ENCODE results near the gene PDP2.
"Not testable (repeated sequence)": the region's sequence is repeated elsewhere in the genome, so short reads cannot be mapped to it uniquely, and the experiment has no call there.

The PDP2 gene

DNA sequence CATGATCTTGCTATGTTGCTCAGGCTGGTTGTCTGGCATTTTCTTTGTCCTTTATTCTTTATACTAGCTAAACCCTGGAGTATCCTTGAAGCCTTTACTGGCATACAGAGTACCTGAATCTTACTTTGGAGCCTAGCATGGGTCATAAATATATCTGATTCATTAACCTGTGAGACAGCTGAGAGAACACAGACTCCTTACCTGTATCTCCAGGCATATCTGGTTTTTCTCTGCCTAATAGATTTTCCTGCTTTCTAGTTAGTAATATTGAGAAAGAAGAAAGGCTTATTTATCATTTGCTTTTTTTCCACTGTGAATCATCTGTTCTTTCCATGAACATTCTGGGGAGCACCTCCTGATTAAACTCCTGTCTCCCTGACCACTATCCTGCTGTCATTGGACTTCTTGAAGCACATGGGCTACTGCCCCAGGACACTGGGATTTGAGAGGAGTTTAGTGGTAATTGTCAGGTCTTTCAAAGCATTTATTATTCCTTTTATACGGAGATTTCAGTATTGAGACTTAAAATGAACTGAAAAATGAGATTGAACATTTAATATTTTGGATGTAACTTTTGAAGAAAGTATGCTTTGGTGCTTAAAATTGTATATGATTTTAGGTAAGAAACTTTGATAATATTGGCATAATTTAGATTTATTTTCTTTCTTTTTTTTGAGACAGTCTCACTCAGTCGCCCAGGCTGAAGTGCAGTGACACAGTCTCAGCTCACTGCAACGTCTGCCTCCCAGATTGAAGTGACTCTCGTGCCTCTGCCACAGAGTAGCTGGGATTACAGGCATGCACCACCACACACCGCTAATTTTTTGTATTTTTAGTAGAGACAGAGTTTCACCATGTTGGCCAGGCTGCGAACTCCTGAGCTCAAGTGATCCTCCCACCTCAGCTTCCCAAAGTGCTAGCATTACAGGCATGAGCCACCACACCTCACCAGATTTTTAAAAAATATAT lies 8.6 kb downstream of the PDP2 start:
- no peak for DNase-seq

DNA sequence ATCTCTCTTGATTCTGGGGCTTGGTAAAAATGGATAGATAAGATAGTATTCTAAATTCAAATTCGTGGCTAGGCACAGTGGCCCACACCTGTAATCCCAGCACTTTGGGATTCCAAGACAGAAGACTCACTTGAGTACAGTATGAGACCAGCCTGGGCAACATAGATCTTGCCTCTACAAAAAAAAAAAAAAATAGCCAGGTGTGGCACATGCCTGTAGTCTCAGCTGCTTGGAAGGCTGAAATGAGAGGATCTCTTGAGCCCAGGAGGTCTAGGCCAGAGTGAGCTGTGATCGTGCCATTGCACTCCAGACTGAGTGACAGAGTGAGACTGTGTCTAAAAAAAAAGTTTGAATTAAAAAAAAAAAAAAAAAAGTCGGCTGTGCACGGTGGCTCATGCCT lies 9.3 kb downstream of the PDP2 start:
- no peak for DNase-seq

DNA sequence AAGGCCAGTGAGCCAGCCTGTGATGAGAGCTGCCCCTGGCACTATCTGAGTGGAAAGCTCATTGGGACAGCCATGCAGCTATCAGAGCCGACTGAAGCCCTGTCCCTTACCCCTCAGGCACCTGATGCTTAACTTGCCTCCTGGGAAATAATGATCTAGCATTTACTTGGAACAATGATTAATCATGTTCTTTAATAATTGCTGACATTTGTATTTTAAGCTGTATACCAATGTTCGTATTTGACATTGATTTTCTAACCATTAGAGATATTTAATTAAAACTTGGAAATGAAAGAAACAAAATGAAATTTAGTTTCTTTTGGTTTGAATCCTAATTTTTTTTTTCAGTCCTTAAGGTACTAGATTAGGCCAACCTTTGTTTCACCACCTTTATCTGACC lies 10.5 kb downstream of the PDP2 start:
- no peak for DNase-seq

DNA sequence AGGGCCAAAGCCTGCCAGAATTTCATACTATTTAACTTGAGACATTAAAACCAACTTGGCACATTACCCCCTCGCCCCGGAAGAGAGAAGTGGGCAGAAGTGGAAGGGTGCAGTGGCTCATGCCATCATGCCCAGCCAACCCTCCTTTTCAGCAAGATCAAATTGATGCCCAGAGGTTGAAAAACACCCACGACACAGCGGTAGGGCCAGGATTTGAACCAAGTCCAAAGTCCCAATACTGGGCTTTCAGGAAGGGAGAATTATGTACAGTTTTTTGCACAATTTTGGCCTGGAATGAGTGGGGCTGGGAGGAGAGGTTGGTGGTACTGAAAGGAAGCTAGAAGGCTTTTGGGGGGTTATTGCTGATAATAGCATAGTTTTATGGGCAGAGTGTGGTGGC lies 11.0 kb downstream of the PDP2 start:
- no peak for DNase-seq

DNA sequence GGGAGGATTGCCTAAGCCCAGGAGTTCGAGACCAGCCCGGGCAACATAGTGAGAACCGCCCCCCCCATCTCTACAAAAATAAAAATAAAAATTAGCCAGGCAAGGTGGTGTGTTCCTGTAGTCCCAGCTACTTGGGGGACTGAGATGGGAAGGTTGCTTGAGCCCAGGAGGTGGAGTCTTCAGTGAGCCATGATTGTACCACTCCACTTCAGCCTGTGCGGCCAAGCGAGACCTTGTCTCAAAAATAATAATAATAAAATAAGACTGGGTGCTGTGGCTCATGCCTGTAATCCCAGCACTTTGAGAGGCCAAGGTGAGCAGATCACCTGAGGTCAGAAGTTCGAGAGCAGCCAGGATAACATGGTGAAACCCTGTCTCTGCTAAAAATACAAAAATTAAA lies 11.5 kb downstream of the PDP2 start:
- DNase-seq = no peak

DNA sequence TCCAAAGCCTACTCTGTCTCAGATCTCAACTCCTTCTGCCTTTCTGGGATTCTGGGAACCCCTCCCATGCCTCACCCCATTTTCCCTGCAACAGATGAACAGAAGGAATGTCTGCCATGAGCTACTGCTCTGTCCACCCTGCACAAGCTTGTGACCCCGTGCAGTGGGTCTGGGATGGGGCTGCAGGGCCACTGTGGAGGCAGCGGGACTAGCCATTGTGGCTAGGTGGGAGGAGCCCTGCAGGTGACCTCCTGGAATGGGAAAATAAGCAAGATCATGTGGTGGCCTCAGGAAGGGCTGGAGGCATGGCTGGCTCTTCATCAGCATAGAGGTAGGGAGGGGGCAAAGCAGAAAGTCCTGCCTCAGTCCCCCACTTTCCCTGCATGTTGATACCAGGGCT lies 13.7 kb downstream of the PDP2 start:
- no peak for DNase-seq

DNA sequence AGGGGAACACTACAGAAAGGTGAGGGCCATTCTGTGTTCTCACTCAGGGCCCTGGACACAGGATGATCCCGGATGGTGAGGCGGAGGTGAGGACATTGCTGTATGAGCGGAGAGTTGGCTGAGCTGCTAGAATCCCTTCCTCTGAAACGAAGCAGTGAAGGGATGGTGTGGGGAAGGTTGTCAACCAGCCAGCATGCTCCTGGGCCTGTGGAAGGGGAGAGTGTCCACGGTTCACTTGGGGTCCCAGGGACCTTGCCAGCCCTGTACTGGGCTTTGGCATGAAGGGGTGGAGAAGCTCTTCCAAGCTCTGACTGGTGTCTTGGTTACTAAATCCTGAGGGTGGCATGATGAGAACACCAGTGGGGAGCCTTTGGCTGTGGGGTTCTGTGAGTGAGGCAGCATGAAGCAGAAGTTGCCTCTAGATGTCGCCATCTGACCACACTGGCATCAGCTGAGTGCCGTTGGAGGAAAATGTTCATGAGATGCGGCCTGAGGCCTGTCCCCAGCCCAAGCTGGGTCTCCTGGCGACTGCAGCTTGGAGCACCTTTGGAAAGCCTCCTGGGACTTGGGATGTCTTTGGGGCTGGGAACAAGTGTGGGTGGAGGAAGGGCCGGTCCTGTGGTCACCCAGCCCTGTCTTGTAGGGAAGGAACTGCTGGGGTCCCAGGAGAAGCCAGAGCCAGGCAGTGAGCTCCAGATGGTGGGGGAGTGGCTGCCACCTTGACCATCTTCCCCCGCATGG lies 14.8 kb downstream of the PDP2 start:
- peak; percentile 68 for DNase-seq

DNA sequence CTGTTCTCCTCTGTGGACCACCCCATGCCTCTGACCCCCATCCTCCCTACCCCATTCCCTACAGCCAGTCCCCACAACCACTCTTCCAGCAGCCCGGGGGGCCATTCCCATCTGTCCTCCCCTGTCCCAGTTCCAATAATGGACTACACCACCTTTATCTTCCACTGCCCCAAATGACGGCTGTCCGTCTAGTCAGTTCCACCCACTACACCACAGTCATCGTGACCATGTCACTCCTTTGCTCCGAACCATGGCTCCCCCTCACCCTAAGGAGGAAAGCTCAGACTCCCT lies 15.3 kb downstream of the PDP2 start:
- no peak for DNase-seq

DNA sequence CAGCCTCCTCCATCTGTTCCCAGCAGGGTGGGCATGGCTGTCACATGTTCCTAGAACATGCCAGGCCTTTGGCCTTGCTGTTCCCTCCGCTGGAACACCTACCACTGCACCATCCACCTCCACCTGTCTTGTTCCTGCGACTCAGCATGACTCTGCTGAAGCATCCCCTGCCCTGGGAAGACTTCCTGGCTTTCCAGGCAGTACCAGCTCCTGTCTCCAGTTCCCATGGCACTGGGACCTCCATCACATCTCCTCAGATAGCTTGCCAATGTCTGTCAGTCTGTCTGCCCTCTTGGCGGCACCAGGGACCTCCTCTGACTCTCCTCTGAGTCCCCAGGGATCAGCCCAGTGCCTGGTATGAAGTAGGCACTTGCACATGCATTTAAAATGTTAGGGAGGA lies 15.7 kb downstream of the PDP2 start:
- no peak for DNase-seq

DNA sequence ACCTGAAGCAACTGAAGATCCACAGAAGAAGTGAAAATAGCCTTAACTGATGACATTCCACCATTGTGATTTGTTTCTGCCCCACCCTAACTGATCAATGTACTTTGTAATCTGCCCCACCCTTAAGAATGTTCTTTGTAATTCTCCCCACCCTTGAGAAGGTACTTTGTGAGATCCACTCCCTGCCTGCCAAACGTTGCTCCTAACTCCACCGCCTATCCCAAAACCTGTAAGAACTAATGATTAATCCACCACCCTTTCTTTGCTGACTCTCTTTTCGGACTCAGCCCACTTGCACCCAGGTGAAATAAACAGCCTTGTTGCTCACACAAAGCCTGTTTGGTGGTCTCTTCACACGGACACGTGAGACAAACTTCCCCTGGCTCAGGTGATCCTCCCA lies 16.4 kb downstream of the PDP2 start:
- not testable (repeated sequence) for DNase-seq

DNA sequence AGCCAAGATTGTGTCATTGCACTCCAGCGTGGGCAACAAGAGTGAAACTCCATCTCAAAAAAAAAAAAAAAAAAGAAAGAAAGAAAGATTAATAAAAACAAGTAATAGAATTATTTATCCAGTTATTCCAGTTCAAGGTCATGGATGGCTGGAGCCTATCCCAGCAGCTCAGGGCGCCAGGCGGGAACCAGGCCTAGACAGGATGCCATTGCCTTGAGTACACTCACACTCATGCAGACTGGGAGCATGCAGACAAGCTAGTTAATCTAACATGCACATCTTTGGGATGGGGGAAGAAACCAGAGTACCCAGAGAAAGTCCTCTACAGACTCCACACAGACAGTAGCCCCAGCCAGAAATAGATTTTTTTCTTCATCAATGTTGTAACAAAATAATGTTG lies 17.9 kb downstream of the PDP2 start:
- no peak for DNase-seq

DNA sequence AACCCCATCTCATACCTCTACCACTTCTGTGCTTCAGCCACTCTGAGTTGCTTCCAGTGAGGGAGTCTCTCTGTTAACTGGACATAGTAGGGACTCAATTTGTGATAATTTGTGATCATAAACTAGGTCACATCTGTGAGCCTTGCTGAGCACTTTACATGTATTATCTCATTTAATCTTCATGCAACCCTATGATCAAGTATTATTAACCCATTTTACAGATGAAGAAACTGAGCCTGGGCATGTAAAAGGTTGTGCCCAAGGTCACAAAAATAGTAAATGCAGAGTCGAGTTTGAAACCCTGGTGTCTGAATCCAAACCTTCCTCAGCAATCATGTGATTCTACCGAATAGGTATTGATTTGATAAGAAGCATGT lies 18.6 kb downstream of the PDP2 start:
- no peak for DNase-seq

DNA sequence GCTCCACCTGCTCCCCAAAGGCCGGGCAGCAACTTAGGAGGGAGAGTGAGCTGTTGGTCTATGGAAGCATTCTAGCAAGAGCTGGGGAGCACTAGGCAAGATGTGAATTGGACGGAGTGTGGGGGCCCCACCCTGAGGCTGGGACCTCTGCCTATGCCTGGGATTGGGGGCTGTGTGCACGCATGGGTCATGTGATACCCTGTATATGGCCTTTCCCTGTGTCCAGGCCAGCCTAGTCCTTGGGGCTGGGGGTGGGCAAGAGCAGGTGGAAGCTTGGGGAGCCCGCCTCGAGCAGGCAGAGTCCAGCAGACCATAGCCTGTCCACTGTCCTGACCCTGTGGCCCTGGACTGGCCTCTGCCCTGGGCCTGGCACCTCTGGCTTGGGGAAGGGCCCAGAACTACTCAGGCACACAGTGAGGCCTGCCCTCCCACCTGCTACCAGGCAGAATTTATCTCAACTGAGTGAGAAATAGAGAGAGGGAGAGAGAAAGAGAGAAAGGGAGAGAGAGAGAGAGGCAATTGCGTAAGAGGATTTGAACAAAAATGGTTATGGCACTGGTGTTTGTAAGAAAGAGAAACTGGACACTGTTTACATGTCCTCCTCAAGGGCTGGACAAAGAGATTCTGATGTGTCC lies 19.1 kb downstream of the PDP2 start:
- no peak for DNase-seq

DNA sequence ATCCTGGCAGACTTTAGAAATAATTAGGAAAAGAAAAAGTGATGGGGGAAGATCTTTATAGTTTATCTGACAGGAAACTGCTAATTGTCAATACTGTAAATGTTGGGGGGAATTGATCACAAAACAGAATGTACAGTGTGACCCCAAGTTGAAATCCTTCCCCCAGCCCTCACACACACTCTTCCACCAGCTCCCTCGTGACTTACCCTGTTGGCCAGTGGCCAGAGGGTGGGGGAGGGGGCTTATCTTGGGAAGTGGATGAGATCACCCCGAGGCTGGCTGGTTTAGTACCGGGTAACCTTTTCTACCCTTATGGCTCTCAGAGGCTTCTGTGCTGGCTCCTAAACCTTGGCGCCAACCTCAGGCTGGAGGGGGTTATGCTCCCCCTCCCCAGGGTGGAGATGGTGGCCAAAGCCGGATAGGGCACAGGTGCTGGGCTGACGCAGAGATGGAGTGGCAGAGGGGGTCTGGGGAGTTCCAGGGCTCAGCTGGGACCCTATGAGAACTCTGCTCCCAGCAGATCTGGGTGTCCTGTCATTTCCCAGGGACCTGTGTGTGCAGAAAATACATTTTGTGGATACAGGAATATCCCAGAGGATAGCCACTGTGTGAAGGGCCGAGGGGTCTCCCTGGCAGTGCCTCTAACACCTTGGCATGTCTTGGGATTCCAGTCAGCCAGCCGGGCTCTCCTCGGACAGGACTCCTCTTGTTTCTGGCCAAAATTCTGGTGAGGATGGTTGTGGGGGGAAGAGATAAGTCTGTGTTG lies 19.8 kb downstream of the PDP2 start:
- DNase-seq = no peak

DNA sequence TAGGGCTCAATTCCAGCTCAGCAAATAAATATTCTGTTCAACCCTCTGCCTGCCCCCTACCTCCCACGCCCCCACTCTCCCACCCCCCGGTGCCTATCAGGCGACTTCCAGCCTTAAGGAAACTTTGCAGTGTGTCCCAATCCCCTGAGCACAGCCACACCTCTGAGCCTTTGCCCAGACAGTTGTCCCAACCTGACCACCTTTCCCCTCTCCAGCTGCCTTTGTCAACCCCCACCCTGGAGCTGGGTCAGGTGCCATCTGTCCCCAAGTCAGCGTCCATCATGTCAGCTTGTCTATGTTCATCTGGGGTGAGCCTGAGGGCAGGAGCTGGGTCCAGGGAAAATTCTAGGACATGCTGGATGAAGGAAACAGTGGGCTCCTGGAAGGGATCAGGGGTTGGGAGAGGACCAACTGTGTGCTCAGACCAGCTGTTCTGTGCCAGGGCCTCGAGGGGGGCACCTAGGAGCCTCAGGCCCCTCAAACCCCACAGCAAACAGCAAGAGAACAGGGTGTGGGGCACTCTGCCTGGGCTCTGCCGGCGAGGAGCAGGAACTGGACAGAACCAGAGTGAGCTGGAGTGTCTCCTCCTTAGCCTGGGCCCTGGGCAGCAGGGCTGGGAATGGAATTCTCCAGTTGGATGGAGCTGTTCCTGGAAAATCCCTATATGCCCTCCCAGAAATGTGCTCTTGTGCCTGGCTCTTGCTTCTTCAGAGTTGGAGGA lies 20.6 kb downstream of the PDP2 start:
- DNase-seq = no peak

DNA sequence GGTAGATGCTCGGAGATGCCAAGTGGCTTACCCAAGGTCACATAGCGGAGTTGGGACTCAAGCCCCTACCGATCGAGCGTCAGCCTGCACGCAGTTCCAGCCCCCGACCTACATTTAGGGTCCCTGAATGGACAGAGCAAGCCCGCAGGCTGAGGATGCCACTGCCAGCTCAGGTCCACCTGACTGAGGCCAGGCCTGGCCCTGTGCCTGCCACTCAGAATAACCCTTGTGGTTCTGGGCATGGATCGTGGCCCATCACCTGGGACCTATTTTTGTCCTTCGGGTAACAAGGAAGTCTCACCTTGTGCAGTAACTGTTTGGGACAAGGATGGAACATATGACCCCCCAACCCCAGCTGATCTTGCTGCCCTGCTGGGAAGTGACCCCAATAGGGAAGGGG lies 21.3 kb downstream of the PDP2 start:
- no peak for DNase-seq

DNA sequence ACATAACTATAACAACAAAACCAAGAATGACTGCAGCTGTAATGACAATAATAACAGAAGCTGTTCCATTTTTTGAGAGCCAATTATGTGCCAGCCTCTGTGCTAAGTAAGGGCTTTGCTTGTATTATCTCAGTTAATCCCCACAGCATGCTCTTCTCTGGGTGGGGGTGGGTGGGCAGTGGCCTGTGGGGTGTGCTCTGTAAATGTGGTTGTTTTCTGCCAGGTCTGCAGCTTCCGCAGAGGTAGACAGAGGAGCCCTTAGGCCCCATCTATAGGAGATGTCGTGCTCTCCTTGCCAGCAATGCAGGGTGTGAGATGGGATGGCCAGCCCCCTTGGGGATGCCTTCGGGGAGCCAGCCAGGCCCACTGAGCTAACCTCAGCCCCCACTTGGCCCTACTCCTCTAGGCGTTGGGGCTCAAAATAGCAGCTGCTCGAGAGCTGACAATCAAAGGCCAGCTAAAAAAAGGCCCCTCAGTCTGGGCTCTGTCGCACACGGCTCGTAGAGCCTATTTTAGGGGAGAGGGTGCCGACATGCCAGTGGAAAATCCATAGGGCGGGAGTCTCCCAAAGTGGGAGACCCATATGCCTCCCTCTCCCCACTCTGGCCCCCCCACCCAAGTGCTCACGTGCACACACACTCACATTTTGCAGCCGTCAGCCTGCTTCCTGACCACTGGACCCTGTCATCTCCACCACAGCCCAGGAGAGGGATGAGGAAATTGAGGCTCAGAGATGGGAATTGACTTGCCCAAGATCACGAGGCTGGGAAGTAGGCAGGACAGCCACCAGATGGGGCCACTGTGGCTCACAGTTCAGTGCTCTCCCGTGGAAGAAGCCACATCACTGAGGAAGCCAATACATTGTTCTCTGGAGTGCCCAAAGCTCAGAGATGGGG lies 22.6 kb downstream of the PDP2 start:
- DNase-seq = no peak

DNA sequence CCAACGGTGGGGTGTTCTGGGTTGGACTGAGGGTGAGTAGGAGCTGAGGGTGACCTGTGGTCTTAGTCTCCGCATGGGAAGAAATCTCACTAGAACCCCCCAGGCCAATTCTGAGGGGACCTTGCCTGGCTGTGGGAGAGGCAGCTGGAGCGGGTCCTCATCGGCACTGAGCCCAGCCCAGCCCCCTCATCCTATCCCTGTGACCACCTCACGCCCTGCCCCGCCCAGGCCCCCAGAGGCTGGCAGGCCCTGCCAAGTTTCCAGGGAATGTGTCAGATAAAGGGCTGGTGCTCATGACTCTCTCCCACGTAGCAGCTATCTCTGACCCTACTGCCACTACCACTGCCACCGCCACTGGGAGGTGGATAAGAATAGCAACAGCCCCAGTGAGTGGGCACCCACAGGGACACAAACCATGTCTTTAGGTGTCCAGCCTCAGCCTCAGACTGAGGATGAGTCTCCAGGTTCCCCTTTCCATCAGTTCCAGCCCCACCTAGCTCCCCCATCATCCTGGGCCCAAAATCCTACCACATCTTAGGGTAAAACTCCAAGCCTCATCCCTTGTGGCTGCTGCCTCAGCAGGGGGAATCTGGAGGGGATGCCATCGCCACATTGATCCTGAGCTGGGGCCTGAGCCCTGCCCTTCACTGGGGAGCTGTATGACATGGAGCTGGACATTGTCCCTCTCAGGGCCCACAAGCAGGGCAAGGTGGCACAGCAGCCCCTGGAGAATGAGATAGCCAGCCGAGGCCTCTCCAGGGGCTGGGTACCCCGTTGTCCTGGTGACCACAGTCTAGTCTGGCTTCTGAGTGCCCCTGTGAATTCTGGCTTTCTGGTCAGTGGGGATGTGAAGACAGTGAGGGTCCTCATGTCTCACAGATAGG lies 23.5 kb downstream of the PDP2 start:
- no peak for DNase-seq

DNA sequence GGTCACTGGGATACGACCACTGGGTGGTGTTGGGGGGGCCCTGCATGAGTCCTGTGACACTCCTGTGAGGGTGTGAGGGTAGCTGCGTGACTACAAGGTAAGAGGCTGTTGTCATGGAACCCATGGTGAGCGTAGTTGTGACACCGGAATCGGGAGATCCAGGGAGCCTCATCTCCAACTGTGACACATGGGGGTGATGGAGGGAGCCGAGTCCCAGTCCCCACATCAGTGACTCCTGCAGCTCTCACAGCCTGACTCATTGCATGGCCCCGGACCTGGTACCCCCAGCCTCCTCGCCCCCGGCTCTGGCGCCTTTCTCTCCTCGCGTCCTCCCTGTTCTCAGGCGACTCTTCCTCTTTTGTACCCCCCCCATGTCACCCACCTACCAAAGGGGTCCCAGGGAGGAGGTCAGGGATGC lies 24.1 kb downstream of the PDP2 start:
- no peak for DNase-seq

DNA sequence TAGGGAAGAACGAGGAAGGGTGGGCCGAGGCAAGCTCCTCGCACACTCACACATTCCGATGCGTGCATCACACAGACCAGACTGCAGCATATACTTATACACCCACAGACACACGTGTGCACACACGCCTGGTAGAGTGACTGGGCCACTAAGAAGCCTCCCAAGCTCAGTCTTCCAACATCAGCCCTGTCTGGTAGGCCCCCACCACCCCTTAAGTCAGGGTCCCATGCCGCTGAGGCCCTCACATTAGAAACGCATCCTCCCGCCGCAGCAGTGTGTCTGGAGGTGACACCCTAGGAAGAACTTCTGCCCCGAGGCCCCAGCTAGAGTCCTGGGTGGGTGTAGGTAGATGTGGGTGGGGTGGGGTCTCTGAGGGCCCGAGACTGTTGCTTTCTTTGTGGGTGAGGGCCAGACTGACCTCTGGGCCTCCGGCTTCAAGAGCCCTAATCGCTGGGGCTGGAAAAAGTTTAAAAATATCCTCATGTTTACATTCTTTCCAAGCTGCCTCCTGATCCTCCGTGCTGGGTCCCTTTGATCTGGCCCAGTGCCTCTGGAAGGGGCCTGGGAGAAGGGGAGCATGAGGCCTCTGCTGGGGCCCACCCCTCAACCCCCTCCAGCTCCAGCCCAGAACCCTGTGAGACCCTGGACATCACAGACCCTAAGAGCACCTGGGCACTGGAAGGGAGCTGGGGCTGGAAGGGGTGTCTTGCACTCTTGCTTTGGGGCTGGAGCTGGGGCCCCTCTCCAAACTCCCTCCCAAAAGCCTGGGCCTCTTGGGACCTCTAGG lies 24.7 kb downstream of the PDP2 start:
- no peak for DNase-seq
